ENCODE data around the gene COL21A1. TPM values are rescaled to one million over a fixed set of nuclear protein-coding genes. Genes with fewer than 3 reads are reported as not detected.

The COL21A1 gene
- total RNA-seq, 2 experiments from 2014 or later, result not detected

- peaks cover 13% of the 10 kb centered on the region for H3K9me3 Mint-ChIP-seq
- H3K4me1 Mint-ChIP-seq, result no peaks in the 10 kb centered on the region
- no peaks in the 10 kb centered on the region for H3K36me3 Mint-ChIP-seq (ENCODE audit: low read depth)
- no peak overlapping the region for H3K27ac Mint-ChIP-seq
- DNase-seq, result no peak
- no peak overlapping the region for H3K4me3 Mint-ChIP-seq
- ChIA-PET POLR2A (no interaction called here), CTCF (no interaction called here)
- no peaks in the 10 kb centered on the region for H3K27me3 Mint-ChIP-seq
Measured at GRCh38 chr6:56204134-56204533, 43.2 kb downstream of the COL21A1 start.

- CTCF ChIA-PET, result no interaction called here
- Mint-ChIP-seq H3K36me3 (ENCODE audit: low read depth) (no peaks in the 10 kb centered on the region), H3K27me3 (no peaks in the 10 kb centered on the region), H3K27ac (no peak overlapping the region), H3K4me3 (no peak overlapping the region), H3K4me1 (no peaks in the 10 kb centered on the region), H3K9me3 (peaks cover 9% of the 10 kb centered on the region)
- DNase-seq, result no peak
- POLR2A ChIA-PET, result no interaction called here
Measured at GRCh38 chr6:56199956-56200355, 47.4 kb downstream of the COL21A1 start.

- POLR2A ChIA-PET, result no interaction called here
- CTCF ChIA-PET, result no interaction called here
- Mint-ChIP-seq H3K4me3 (no peak overlapping the region), H3K36me3 (ENCODE audit: low read depth) (no peaks in the 10 kb centered on the region), H3K27me3 (no peaks in the 10 kb centered on the region), H3K4me1 (no peaks in the 10 kb centered on the region), H3K9me3 (no peaks in the 10 kb centered on the region), H3K27ac (no peak overlapping the region)
- no peak for DNase-seq
Measured at GRCh38 chr6:56193846-56194245, 53.5 kb downstream of the COL21A1 start.

- no peak overlapping the region for H3K27ac Mint-ChIP-seq
- CTCF ChIA-PET, result no interaction called here
- no peak for DNase-seq
- H3K9me3 Mint-ChIP-seq, result no peaks in the 10 kb centered on the region
- no peaks in the 10 kb centered on the region for H3K4me1 Mint-ChIP-seq
- H3K4me3 Mint-ChIP-seq, result no peak overlapping the region
- H3K36me3 Mint-ChIP-seq (ENCODE audit: low read depth), result no peaks in the 10 kb centered on the region
- H3K27me3 Mint-ChIP-seq, result no peaks in the 10 kb centered on the region
- POLR2A ChIA-PET, result no interaction called here
Measured at GRCh38 chr6:56188429-56188828, 59.0 kb downstream of the COL21A1 start.

DNA sequence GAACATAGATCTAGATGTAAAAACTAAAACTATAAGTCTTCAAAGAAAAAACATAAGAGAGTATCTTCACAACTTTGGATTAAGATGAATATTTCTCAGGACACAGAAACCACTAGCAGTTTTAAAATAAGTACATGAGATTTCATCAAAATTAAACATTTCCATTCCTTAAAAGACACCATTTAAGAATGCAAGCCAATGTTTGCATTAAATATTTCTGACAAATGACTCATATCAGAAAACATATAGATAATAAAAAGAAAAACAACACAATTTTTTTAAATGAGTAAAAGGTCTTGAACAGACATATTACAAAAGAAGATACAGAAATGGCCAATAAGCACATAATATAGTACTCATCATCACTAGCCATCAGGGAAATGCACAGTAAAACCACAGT lies 59.7 kb downstream of the COL21A1 start:
- H3K27ac Mint-ChIP-seq, result no peak overlapping the region
- no peaks in the 10 kb centered on the region for H3K36me3 Mint-ChIP-seq (ENCODE audit: low read depth)
- CTCF ChIA-PET, result no interaction called here
- POLR2A ChIA-PET, result no interaction called here
- no peaks in the 10 kb centered on the region for H3K4me1 Mint-ChIP-seq
- H3K27me3 Mint-ChIP-seq, result no peaks in the 10 kb centered on the region
- no peaks in the 10 kb centered on the region for H3K9me3 Mint-ChIP-seq
- DNase-seq, result no peak
- H3K4me3 Mint-ChIP-seq, result no peak overlapping the region

- no peak overlapping the region for H3K4me3 Mint-ChIP-seq
- peaks cover 12% of the 10 kb centered on the region for H3K9me3 Mint-ChIP-seq
- ChIA-PET POLR2A (no interaction called here), CTCF (no interaction called here)
- no peaks in the 10 kb centered on the region for H3K27me3 Mint-ChIP-seq
- DNase-seq, result no peak
- H3K27ac Mint-ChIP-seq, result no peak overlapping the region
- H3K4me1 Mint-ChIP-seq, result no peaks in the 10 kb centered on the region
- H3K36me3 Mint-ChIP-seq (ENCODE audit: low read depth), result no peaks in the 10 kb centered on the region
Measured at GRCh38 chr6:56176741-56177140, 70.6 kb downstream of the COL21A1 start.

DNA sequence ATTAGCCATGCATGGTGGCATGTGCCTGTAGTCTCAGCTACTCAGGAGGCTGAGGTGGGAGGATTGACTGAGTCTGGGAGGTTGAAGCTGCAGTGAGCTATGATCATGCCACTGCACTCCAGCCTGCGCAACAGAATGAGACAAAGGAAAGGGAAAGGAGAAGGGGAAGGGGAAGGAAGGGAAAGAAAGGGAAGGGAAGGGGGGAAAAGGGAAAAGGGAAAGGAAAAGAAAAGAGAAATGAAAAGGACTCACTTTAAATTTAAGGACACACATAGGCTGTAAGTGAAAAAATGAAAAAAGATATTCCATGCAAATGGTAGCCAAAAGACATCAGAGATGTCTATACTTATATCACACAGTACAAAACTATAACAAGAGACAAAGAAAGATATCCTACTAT lies 74.2 kb downstream of the COL21A1 start:
- ChIA-PET POLR2A (no interaction called here), CTCF (no interaction called here)
- DNase-seq, result no peak
- Mint-ChIP-seq H3K4me3 (no peak overlapping the region), H3K27ac (no peak overlapping the region), H3K27me3 (no peaks in the 10 kb centered on the region), H3K9me3 (peaks cover 13% of the 10 kb centered on the region), H3K4me1 (no peaks in the 10 kb centered on the region), H3K36me3 (ENCODE audit: low read depth) (no peaks in the 10 kb centered on the region)

- no peaks in the 10 kb centered on the region for H3K4me1 Mint-ChIP-seq
- H3K36me3 Mint-ChIP-seq (ENCODE audit: low read depth), result no peaks in the 10 kb centered on the region
- no peak overlapping the region for H3K4me3 Mint-ChIP-seq
- no peaks in the 10 kb centered on the region for H3K27me3 Mint-ChIP-seq
- no peak for DNase-seq
- H3K27ac Mint-ChIP-seq, result no peak overlapping the region
- CTCF ChIA-PET, result no interaction called here
- H3K9me3 Mint-ChIP-seq, result peaks cover 13% of the 10 kb centered on the region
- POLR2A ChIA-PET, result no interaction called here
Measured at GRCh38 chr6:56172144-56172543, 75.2 kb downstream of the COL21A1 start.

GRCh38 chr6:56169366-56169765 lies 78.0 kb downstream of the COL21A1 start:
- no peaks in the 10 kb centered on the region for H3K36me3 Mint-ChIP-seq (ENCODE audit: low read depth)
- peaks cover 10% of the 10 kb centered on the region for H3K9me3 Mint-ChIP-seq
- CTCF ChIA-PET, result no interaction called here
- no peak overlapping the region for H3K4me3 Mint-ChIP-seq
- no peak overlapping the region for H3K27ac Mint-ChIP-seq
- H3K4me1 Mint-ChIP-seq, result no peaks in the 10 kb centered on the region
- no peaks in the 10 kb centered on the region for H3K27me3 Mint-ChIP-seq
- POLR2A ChIA-PET, result no interaction called here
- no peak for DNase-seq

- no peak overlapping the region for H3K27ac Mint-ChIP-seq
- no peaks in the 10 kb centered on the region for H3K36me3 Mint-ChIP-seq (ENCODE audit: low read depth)
- H3K27me3 Mint-ChIP-seq, result no peaks in the 10 kb centered on the region
- DNase-seq, result no peak
- H3K9me3 Mint-ChIP-seq, result peaks cover 8% of the 10 kb centered on the region
- no peak overlapping the region for H3K4me3 Mint-ChIP-seq
- ChIA-PET POLR2A (no interaction called here), CTCF (no interaction called here)
- no peaks in the 10 kb centered on the region for H3K4me1 Mint-ChIP-seq
Measured at GRCh38 chr6:56168596-56168995, 78.8 kb downstream of the COL21A1 start.

DNA sequence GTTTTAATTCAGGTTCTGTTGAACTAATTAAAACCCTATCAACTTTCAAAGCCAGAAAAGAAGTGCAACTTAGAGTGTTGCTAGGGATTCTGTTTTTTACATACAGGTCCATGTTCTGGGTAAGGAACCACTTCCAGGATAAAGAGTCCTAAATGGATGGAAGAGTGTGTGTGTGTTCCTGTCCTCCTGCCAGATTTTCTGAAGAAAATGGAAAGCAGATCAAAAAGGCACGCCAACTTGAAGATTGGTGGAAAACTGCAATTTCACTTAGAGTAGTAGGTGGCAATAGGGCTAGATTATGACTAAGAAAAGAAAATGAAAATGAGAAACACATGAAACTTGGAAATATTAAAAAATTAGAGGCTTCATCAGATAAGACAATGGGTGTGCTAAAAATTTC lies 85.3 kb downstream of the COL21A1 start:
- DNase-seq, result no peak
- no peaks in the 10 kb centered on the region for H3K36me3 Mint-ChIP-seq (ENCODE audit: low read depth)
- no peaks in the 10 kb centered on the region for H3K27me3 Mint-ChIP-seq
- H3K4me3 Mint-ChIP-seq, result no peak overlapping the region
- H3K4me1 Mint-ChIP-seq, result no peaks in the 10 kb centered on the region
- ChIA-PET POLR2A (no interaction called here), CTCF (no interaction called here)
- no peak overlapping the region for H3K27ac Mint-ChIP-seq
- no peaks in the 10 kb centered on the region for H3K9me3 Mint-ChIP-seq

DNA sequence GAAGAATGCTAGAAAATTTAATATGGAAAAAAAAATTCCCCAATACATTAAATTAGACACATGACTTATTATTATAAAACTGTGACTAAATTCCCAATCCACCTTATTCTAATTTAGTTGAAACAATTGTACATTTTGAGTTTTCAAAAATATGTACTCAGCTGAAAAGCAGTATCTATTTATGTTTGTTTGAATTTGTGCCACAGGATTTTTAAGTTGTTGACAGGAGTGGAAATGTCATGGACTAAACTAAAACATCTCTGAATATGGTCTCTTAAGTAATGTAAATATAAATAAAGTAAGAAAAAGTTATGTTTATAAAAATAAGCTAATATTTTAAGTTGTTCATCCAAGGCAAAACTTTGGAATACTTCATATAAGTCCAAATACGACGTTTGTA lies 86.9 kb downstream of the COL21A1 start:
- CTCF ChIA-PET, result no interaction called here
- Mint-ChIP-seq H3K4me1 (no peaks in the 10 kb centered on the region), H3K4me3 (no peak overlapping the region), H3K27me3 (no peaks in the 10 kb centered on the region), H3K36me3 (ENCODE audit: low read depth) (no peaks in the 10 kb centered on the region), H3K9me3 (no peaks in the 10 kb centered on the region), H3K27ac (no peak overlapping the region)
- DNase-seq, result no peak
- POLR2A ChIA-PET, result no interaction called here

- Mint-ChIP-seq H3K27ac (no peak overlapping the region), H3K36me3 (ENCODE audit: low read depth) (no peaks in the 10 kb centered on the region)
Measured at GRCh38 chr6:56158571-56158970, 88.8 kb downstream of the COL21A1 start.

DNA sequence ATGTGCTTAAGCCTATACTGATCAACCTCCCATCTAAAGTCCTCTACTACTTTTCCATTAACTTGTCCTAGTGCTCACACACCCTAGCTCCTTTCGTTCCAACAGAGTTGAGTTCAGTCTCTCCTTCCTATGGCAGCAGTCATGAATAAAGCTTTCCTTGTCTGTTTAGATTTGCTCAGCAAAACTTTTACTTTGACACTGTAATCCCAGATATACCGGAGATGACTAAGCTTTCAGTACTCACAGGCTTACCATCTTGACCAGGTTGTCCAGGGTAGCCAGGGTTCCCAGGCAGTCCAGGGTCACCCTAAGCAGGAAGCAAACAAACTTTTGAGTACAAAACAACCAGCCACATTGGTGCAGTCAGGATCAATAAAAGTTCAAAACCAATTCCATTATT lies 90.7 kb downstream of the COL21A1 start:
- H3K4me1 Mint-ChIP-seq, result no peaks in the 10 kb centered on the region
- H3K27ac Mint-ChIP-seq, result no peak overlapping the region
- peaks cover 5% of the 10 kb centered on the region for H3K9me3 Mint-ChIP-seq
- no peak for DNase-seq
- H3K36me3 Mint-ChIP-seq (ENCODE audit: low read depth), result no peaks in the 10 kb centered on the region
- no peak overlapping the region for H3K4me3 Mint-ChIP-seq
- ChIA-PET POLR2A (no interaction called here), CTCF (interaction anchor here (0.7 kb wide), 1 partner anchor 124 kb away, joined by 3 read pairs; no protein-coding TSS in a partner anchor)
- H3K27me3 Mint-ChIP-seq, result no peaks in the 10 kb centered on the region

More at GRCh38 chr6:56158571-56158970, 88.8 kb downstream of the COL21A1 start:
- CTCF ChIA-PET, result interaction anchor here (0.6 kb wide), 1 partner anchor 245 kb away, joined by 3 read pairs; no protein-coding TSS in a partner anchor
- Mint-ChIP-seq H3K4me1 (no peaks in the 10 kb centered on the region), H3K9me3 (peaks cover 3% of the 10 kb centered on the region), H3K27me3 (no peaks in the 10 kb centered on the region), H3K4me3 (no peak overlapping the region)
- POLR2A ChIA-PET, result no interaction called here
- DNase-seq, result no peak

Data from activated CD4-positive, alpha-beta T cell treated with anti-CD3 and anti-CD28 coated beads, Interleukin-2, amount 10 ng/mL, durations not matched to agents 7 days and 5 days (primary cell).